UCSD-AML1 (cell line): ENCODE data around the gene ATOH8.

Experiments
- DNase-seq: peaks from one replicate; lab custom pipeline; 2025; ENCODE audit not compliant: unreplicated experiment; lab: John Stamatoyannopoulos, UW

ATOH8 gene

GRCh38 chr2:85799215-85799956 lies 45.6 kb downstream of the ATOH8 start:
- no peak for DNase-seq

GRCh38 chr2:85800586-85800985 lies 46.8 kb downstream of the ATOH8 start:
- DNase-seq, result no peak

- DNase-seq, result no peak
Measured at GRCh38 chr2:85801871-85802270, 48.1 kb downstream of the ATOH8 start.

- no peak for DNase-seq
Measured at GRCh38 chr2:85802354-85803103, 48.7 kb downstream of the ATOH8 start.

GRCh38 chr2:85803704-85804425 lies 50.1 kb downstream of the ATOH8 start:
- no peak for DNase-seq

GRCh38 chr2:85804583-85804982 lies 50.8 kb downstream of the ATOH8 start:
- DNase-seq, result no peak

GRCh38 chr2:85806358-85807118 lies 52.7 kb downstream of the ATOH8 start:
- DNase-seq, result no peak

GRCh38 chr2:85807756-85808155 lies 54.0 kb downstream of the ATOH8 start:
- no peak for DNase-seq

GRCh38 chr2:85810371-85811179 lies 56.8 kb downstream of the ATOH8 start:
- DNase-seq, result no peak

- DNase-seq, result no peak
Measured at GRCh38 chr2:85811180-85812093, 57.6 kb downstream of the ATOH8 start.

- DNase-seq, result no peak
Measured at GRCh38 chr2:85812094-85812735, 58.4 kb downstream of the ATOH8 start.

- DNase-seq, result no peak
Measured at GRCh38 chr2:85813211-85813981, 59.6 kb downstream of the ATOH8 start.

- DNase-seq, result peak; percentile 81
Measured at GRCh38 chr2:85813982-85814801, 60.4 kb downstream of the ATOH8 start.

GRCh38 chr2:85814802-85815550 lies 61.2 kb downstream of the ATOH8 start:
- DNase-seq, result no peak

- no peak for DNase-seq
Measured at GRCh38 chr2:85819811-85820510, 66.2 kb downstream of the ATOH8 start.

- no peak for DNase-seq
Measured at GRCh38 chr2:85822766-85823165, 69.0 kb downstream of the ATOH8 start.
